ENCODE results near the gene ADIPOR2. TPM values are rescaled to one million over a fixed set of nuclear protein-coding genes. Genes with fewer than 3 reads are reported as not detected.

ADIPOR2 gene
- total and polyA plus RNA-seq, 2 of the 4 experiments (the other 2 are of a cell fraction), result 20.0 to 24.9 TPM

DNA sequence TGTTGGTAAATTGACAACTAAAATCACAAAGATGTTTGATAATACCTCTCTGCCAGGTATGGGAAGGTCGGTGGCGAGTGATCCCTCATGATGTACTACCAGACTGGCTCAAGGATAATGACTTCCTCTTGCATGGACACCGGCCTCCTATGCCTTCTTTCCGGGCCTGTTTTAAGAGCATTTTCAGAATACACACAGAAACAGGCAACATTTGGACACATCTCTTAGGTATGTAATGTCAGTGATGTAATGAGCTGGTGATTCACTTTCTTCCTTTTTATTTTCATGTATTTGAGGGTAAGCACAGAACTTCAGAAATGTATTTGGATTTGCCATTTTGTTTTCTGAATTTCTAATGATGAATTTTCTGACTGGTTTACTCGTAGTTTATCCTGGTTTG lies 86.9 kb downstream of the ADIPOR2 start:
- Histone ChIP-seq H3K9ac (ENCODE audit: low read depth, low read length) (no peak overlapping the region), H2BK5ac (ENCODE audit: low read depth, low read length, poor library complexity, severe bottlenecking) (peak overlapping the region; percentile 41), H4K5ac (ENCODE audit: low read depth, low read length) (no peak overlapping the region), H3K79me1 (ENCODE audit: low read depth in 1 of 2, low read length in 2 of 2) (peaks cover 5 to 56% of the 10 kb centered on the region in 2 experiments; a peak in 3 of 4 replicates), H3K23ac (ENCODE audit: low read depth, low read length) (peak overlapping the region; percentile 2; the same call in 1 of the 2 replicates), H3K18ac (ENCODE audit: low read depth, low read length) (no peak overlapping the region), H3K4ac (ENCODE audit: low read depth, low read length) (0 out of 2 replicates have a peak overlapping the region, but pooled peaks have one; percentile 7), H2BK15ac (ENCODE audit: low read depth, low read length) (no peak overlapping the region), H2BK120ac (ENCODE audit: low read depth, low read length) (no peak overlapping the region), H2AFZ (replicated peaks; ENCODE audit: low read length, poor library complexity) (no peak overlapping the region), H3K9me3 (ENCODE audit: control insufficient read depth, insufficient read depth, low read length) (no peaks in the 10 kb centered on the region), H2BK20ac (ENCODE audit: low read depth, low read length) (no peak overlapping the region), H3K14ac (replicated peaks; ENCODE audit: low read depth, low read length) (no peak overlapping the region), H2AK5ac (ENCODE audit: low read depth, low read length) (no peak overlapping the region), H4K8ac (ENCODE audit: low read depth in 2 of 2, low read length in 2 of 2) (0 out of 4 replicates have a peak overlapping the region, but pooled peaks of 1 of the 2 experiments have one; percentile 45), H3K36me3 (ENCODE audit: control insufficient read depth, insufficient read depth, low read length) (no peaks in the 10 kb centered on the region), H3K27ac (ENCODE audit: insufficient read depth, low read length) (0 out of 2 replicates have a peak overlapping the region, but pooled peaks have one; percentile 1), H3K56ac (ENCODE audit: extremely low read depth, insufficient read depth, low read length) (no peak overlapping the region), H3K4me1 (ENCODE audit: control insufficient read depth, insufficient read depth, low read length) (peaks cover 22% of the 10 kb centered on the region), H3K9me1 (ENCODE audit: insufficient read depth, low read length) (peaks cover 15% of the 10 kb centered on the region), H2AK9ac (replicated peaks; ENCODE audit: low read depth, low read length, poor library complexity) (no peak overlapping the region), H3K4me2 (ENCODE audit: low read depth, low read length) (peak overlapping the region; percentile 67), H4K20me1 (ENCODE audit: insufficient read depth, low read length) (peaks cover 11% of the 10 kb centered on the region; the same call in 1 of the 2 replicates), H3K4me3 (ENCODE audit: insufficient read depth, low read depth, low read length) (no peak overlapping the region), H3K27me3 (ENCODE audit: control insufficient read depth, insufficient read depth, low read length) (no peaks in the 10 kb centered on the region), H4K91ac (ENCODE audit: insufficient read depth, low read depth, low read length) (no peak overlapping the region)
- TF ChIP-seq POLR2A (IDR thresholded peaks at IDR 0.05; ENCODE audit: low read depth, low read length) (no peak), FOS (IDR thresholded peaks at IDR 0.05; ENCODE audit: low read depth, low read length) (peak; percentile 54; the same call in 1 of the 2 replicates), MAZ (IDR thresholded peaks at IDR 0.05; ENCODE audit: borderline replicate concordance, low read depth, low read length) (no peak), RFX5 (IDR thresholded peaks at IDR 0.05; ENCODE audit: low read depth, low read length) (no peak), BHLHE40 (IDR thresholded peaks at IDR 0.05; ENCODE audit: low read depth, low read length) (no peak), NFE2L2 (IDR thresholded peaks at IDR 0.05; ENCODE audit: low read depth, low read length) (no peak), CEBPB (IDR thresholded peaks at IDR 0.05; ENCODE audit: low read depth, low read length) (peak; percentile 84)
- TF ChIP-seq, protein P1, sequence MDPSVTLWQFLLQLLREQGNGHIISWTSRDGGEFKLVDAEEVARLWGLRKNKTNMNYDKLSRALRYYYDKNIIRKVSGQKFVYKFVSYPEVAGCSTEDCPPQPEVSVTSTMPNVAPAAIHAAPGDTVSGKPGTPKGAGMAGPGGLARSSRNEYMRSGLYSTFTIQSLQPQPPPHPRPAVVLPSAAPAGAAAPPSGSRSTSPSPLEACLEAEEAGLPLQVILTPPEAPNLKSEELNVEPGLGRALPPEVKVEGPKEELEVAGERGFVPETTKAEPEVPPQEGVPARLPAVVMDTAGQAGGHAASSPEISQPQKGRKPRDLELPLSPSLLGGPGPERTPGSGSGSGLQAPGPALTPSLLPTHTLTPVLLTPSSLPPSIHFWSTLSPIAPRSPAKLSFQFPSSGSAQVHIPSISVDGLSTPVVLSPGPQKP (IDR thresholded peaks at IDR 0.05; ENCODE audit: borderline replicate concordance, low read depth, low read length), result no peak
- TF ChIP-seq, protein P2, sequence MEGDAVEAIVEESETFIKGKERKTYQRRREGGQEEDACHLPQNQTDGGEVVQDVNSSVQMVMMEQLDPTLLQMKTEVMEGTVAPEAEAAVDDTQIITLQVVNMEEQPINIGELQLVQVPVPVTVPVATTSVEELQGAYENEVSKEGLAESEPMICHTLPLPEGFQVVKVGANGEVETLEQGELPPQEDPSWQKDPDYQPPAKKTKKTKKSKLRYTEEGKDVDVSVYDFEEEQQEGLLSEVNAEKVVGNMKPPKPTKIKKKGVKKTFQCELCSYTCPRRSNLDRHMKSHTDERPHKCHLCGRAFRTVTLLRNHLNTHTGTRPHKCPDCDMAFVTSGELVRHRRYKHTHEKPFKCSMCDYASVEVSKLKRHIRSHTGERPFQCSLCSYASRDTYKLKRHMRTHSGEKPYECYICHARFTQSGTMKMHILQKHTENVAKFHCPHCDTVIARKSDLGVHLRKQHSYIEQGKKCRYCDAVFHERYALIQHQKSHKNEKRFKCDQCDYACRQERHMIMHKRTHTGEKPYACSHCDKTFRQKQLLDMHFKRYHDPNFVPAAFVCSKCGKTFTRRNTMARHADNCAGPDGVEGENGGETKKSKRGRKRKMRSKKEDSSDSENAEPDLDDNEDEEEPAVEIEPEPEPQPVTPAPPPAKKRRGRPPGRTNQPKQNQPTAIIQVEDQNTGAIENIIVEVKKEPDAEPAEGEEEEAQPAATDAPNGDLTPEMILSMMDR (conservative IDR thresholded peaks at IDR 0.05; ENCODE audit: low read depth, low read length), result no peak
- in situ Hi-C loops (cut with MboI; ENCODE audit: low sequenced_read_pairs) (no loop called here), dilution Hi-C loops (cut with HindIII; ENCODE audit: low sequenced_read_pairs, unreplicated experiment) (no loop called here), intact Hi-C loops (cut with micrococcal nuclease) (loop anchor here (5.0 kb wide), 1 partner anchor 45 kb away; no protein-coding TSS in a partner anchor)
- DNase-seq (peak; percentile 92), ATAC-seq (ENCODE audit: low read depth) (peak; percentile 46)
- no TSS peak for BruUV-seq (replicated peaks)
- ChIA-PET POLR2A (ENCODE audit: unreplicated experiment) (interaction anchor here (0.6 kb wide), 1 partner anchor 32 kb away, joined by 4 read pairs; no protein-coding TSS in a partner anchor), CTCF (interaction anchor here (0.6 to 1.1 kb wide), 2 partner anchors 14 to 125 kb away, joined by 3 to 5 read pairs; no protein-coding TSS in a partner anchor)
- WGBS, 2 experiments (ENCODE audit: extremely low coverage in 2 of 2, insufficient read length in 1 of 2), result no CpG with 5 or more reads among the region's 5 CpGs
